K562 (cell line): ENCODE results near the gene ZKSCAN8. TPM values are rescaled to one million over a fixed set of nuclear protein-coding genes. Genes with fewer than 3 reads are reported as not detected.

ENCODE experiments used
- ARHGAP35 ChIP-seq: fragments of 450-650 bp; IDR thresholded peaks from 2 replicates; pipeline ENCODE4 v1.6.1; 2018; ENCODE audit not compliant: partially characterized antibody
- ARID1B ChIP-seq: fragments of 450-650 bp; IDR thresholded peaks from 2 replicates; pipeline ENCODE4 v1.6.1; 2016; ENCODE audit warnings: antibody characterized with exemption, mild to moderate bottlenecking, inconsistent platforms
- CBFA2T3 ChIP-seq: fragments of 450-650 bp; IDR thresholded peaks from 2 replicates; pipeline ENCODE4 v1.6.1; 2017
- CHD1 ChIP-seq: fragments of 200-600 bp; sonication (generic); IDR thresholded peaks from one replicate; pipeline ENCODE4 v1.6.1; 2012; ENCODE audit warnings: mild to moderate bottlenecking, moderate library complexity, low read length, inconsistent platforms
- CHD2 ChIP-seq: IDR thresholded peaks from 2 replicates; pipeline ENCODE4 v1.6.1; 2011; ENCODE audit warnings: low read depth, low read length
- ELF1 ChIP-seq: fragments of 200-800 bp; sonication (Bioruptor generic); IDR thresholded peaks from 2 replicates; pipeline ENCODE4 v1.6.1; 2016; ENCODE audit warnings: missing genetic modification characterization, missing compliant biosample characterization
- FOS ChIP-seq: IDR thresholded peaks from 3 replicates; pipeline ENCODE4 v1.6.1; 2011; ENCODE audit not compliant: insufficient read length; ENCODE audit errors: extremely low read depth
- GATAD2A ChIP-seq: fragments of 450-650 bp; IDR thresholded peaks from 2 replicates; pipeline ENCODE4 v1.6.1; 2017
- HNRNPH1 ChIP-seq: fragments of 200-400 bp; formaldehyde crosslinking; optimal IDR thresholded peaks from 2 replicates; pipeline ENCODE3; 2017; ENCODE audit warnings: low read depth, mild to moderate bottlenecking, low read length, moderate library complexity
- HNRNPUL1 ChIP-seq: fragments of 200-400 bp; formaldehyde crosslinking; IDR thresholded peaks from 2 replicates; pipeline ENCODE4 v1.6.1; 2017; ENCODE audit warnings: low read length
- JUNB ChIP-seq: fragments of 450-650 bp; formaldehyde crosslinking; conservative IDR thresholded peaks from 2 replicates; pipeline ENCODE4 v1.4.0; 2020; ENCODE audit warnings: mild to moderate bottlenecking
- LCOR ChIP-seq: sonication (generic); formaldehyde crosslinking; IDR thresholded peaks from 2 replicates; pipeline ENCODE4 v1.8.0; 2022; ENCODE audit warnings: mild to moderate bottlenecking, missing genetic modification reagents
- MAFG ChIP-seq: fragments of 450-650 bp; conservative IDR thresholded peaks from 2 replicates; pipeline ENCODE4 v1.6.1; 2016; ENCODE audit warnings: missing genetic modification characterization, missing compliant biosample characterization
- MED1 ChIP-seq: sonication (generic); formaldehyde crosslinking; IDR thresholded peaks from 2 replicates; pipeline ENCODE4 v1.8.1; 2023; ENCODE audit warnings: missing genetic modification reagents, borderline replicate concordance
- MIER1 ChIP-seq: fragments of 450-650 bp; IDR thresholded peaks from 2 replicates; pipeline ENCODE4 v1.6.1; 2016; ENCODE audit warnings: antibody characterized with exemption, mild to moderate bottlenecking, low read depth
- NCOA6 ChIP-seq: fragments of 450-650 bp; IDR thresholded peaks from 2 replicates; pipeline ENCODE4 v1.6.1; 2017; ENCODE audit warnings: mild to moderate bottlenecking
- POLR3A ChIP-seq: IDR thresholded peaks from 2 replicates; pipeline ENCODE4 v1.6.1; 2011; ENCODE audit warnings: borderline replicate concordance, mild to moderate bottlenecking, moderate library complexity; ENCODE audit not compliant: insufficient read length, insufficient read depth; ENCODE audit errors: extremely low read depth
- RFX7 ChIP-seq: fragments of 250-450 bp; sonication (Bioruptor Pico); IDR thresholded peaks from 2 replicates; pipeline ENCODE4 v1.5.1; 2021; ENCODE audit warnings: mild to moderate bottlenecking
- SMARCC2 ChIP-seq: fragments of 450-650 bp; IDR thresholded peaks from 2 replicates; pipeline ENCODE4 v1.6.1; 2017; ENCODE audit warnings: antibody characterized with exemption, moderate library complexity, mild to moderate bottlenecking, low read depth
- TAF15 ChIP-seq: fragments of 200-400 bp; formaldehyde crosslinking; IDR thresholded peaks from 2 replicates; pipeline ENCODE4 v1.6.1; 2017; ENCODE audit warnings: mild to moderate bottlenecking, low read depth, low read length, moderate library complexity
- ZNF23 ChIP-seq: fragments of 250-450 bp; sonication (Bioruptor Pico); IDR thresholded peaks from 2 replicates; pipeline ENCODE4 v1.4.0; 2020; ENCODE audit warnings: mild to moderate bottlenecking
- ZNF764 ChIP-seq: fragments of 250-450 bp; sonication (Bioruptor Pico); IDR thresholded peaks from 2 replicates; pipeline ENCODE4 v1.4.0; 2020; ENCODE audit warnings: low read depth, mild to moderate bottlenecking, moderate library complexity
- polyA plus RNA-seq, 8 experiments: library from polyadenylated mRNA; depleted of rRNA in 4 of 8; stranded (reverse) in 5 of 8; unstranded in 3 of 8; fragments of >200 nt; fragmentation: Nextera tagmentation in 2 of 8; fragmentation: Illumina TruSeq in 1 of 8; extraction: Ambion mirVana in 2 of 8; extraction: Trizol in 1 of 8; gene quantifications; 2 replicates each; pipeline versions ENCODE4 v1.2.1 to v1.2.3, GENCODE V29; 2011 to 2014; ENCODE audit warnings: inconsistent platforms in 1 of 8, missing spikeins in 1 of 8
- total RNA-seq, 7 experiments: library from RNA; depleted of rRNA in 6 of 7; stranded (reverse); fragments of >200 nt in 6 of 7; fragmentation: Illumina TruSeq in 2 of 7; extraction: Trizol in 2 of 7; gene quantifications; 2 replicates each; pipeline versions ENCODE4 v1.2.1 to v1.2.3, GENCODE V29; 2011 to 2021; ENCODE audit warnings: low replicate concordance in 1 of 7
- TF ChIP-seq, protein P1 (sequence below): fragments of 250-450 bp; sonication (Bioruptor Pico); IDR thresholded peaks from 2 replicates; pipeline ENCODE4 v1.5.0; 2021
- TF ChIP-seq, protein P2 (sequence below): sonication (generic); formaldehyde crosslinking; IDR thresholded peaks from 2 replicates; pipeline ENCODE4 v1.9.0; 2022; ENCODE audit warnings: mild to moderate bottlenecking, missing genetic modification reagents
- TF ChIP-seq, protein P3 (sequence below): fragments of 250-450 bp; sonication (Bioruptor Pico); IDR thresholded peaks from 2 replicates; pipeline ENCODE4 v1.5.0; 2021; ENCODE audit warnings: mild to moderate bottlenecking, moderate library complexity
- TF ChIP-seq, protein P4 (sequence below): fragments of 450-650 bp; IDR thresholded peaks from 2 replicates; pipeline ENCODE4 v1.6.1; 2014; ENCODE audit warnings: low read depth, mild to moderate bottlenecking, moderate library complexity, borderline replicate concordance

The ZKSCAN8 gene
- total and polyA plus RNA-seq, 9 of the 15 experiments (the other 6 are each of a cell fraction or from before 2014, with no cell fraction given): 3.3 to 37.7 (median 21.7) TPM

DNA sequence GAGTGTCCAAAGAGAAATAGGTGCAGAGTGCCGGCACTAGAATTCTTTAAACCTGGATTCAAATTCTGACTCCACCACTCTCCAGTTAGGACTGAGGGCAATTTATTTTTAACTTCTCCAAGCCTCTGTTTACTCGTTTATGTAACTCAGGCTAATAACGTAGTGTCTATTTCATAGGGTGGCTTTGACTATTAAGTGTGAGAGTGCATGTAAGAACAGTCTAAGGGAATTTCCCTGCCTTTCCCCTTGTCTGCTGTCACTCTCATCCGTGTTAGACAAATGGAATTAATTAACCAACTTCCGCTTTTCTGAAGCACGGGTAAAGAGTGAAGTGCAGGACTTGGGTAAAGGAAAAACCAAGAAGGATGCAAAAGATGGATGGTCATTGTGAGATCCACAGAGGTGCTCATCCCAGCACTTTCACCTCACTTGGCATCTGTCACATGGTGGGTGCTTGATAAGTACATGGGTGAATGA is 4.1 kb upstream of the ZKSCAN8 start (continued):
- TF ChIP-seq ZNF764 (0 out of 2 replicates have a peak, but pooled peaks have one; percentile 9), MIER1 (no peak), MED1 (CRISPR knock-in tag) (no peak), ZNF23 (CRISPR knock-in tag) (no peak), MAFG (tag) (no peak), SMARCC2 (peak; percentile 32; the same call in 1 of the 2 replicates), NCOA6 (no peak), POLR3A (no peak), CHD2 (no peak), RFX7 (CRISPR knock-in tag) (no peak), ARID1B (0 out of 2 replicates have a peak, but pooled peaks have one; percentile 10), CBFA2T3 (no peak), ELF1 (tag) (peak; percentile 62; the same call in 1 of the 2 replicates), TAF15 (no peak), CHD1 (peak; percentile 34), JUNB (no peak), ARHGAP35 (no peak), FOS (no peak), GATAD2A (no peak), HNRNPUL1 (no peak), LCOR (no peak), HNRNPH1 (no peak)
- TF ChIP-seq, protein P1, sequence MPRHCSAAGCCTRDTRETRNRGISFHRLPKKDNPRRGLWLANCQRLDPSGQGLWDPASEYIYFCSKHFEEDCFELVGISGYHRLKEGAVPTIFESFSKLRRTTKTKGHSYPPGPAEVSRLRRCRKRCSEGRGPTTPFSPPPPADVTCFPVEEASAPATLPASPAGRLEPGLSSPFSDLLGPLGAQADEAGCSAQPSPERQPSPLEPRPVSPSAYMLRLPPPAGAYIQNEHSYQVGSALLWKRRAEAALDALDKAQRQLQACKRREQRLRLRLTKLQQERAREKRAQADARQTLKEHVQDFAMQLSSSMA (CRISPR knock-in tag): no peak
- TF ChIP-seq, protein P2, sequence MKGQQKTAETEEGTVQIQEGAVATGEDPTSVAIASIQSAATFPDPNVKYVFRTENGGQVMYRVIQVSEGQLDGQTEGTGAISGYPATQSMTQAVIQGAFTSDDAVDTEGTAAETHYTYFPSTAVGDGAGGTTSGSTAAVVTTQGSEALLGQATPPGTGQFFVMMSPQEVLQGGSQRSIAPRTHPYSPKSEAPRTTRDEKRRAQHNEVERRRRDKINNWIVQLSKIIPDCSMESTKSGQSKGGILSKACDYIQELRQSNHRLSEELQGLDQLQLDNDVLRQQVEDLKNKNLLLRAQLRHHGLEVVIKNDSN (CRISPR knock-in tag): 0 out of 2 replicates have a peak, but pooled peaks have one; percentile 10
- TF ChIP-seq, protein P3, sequence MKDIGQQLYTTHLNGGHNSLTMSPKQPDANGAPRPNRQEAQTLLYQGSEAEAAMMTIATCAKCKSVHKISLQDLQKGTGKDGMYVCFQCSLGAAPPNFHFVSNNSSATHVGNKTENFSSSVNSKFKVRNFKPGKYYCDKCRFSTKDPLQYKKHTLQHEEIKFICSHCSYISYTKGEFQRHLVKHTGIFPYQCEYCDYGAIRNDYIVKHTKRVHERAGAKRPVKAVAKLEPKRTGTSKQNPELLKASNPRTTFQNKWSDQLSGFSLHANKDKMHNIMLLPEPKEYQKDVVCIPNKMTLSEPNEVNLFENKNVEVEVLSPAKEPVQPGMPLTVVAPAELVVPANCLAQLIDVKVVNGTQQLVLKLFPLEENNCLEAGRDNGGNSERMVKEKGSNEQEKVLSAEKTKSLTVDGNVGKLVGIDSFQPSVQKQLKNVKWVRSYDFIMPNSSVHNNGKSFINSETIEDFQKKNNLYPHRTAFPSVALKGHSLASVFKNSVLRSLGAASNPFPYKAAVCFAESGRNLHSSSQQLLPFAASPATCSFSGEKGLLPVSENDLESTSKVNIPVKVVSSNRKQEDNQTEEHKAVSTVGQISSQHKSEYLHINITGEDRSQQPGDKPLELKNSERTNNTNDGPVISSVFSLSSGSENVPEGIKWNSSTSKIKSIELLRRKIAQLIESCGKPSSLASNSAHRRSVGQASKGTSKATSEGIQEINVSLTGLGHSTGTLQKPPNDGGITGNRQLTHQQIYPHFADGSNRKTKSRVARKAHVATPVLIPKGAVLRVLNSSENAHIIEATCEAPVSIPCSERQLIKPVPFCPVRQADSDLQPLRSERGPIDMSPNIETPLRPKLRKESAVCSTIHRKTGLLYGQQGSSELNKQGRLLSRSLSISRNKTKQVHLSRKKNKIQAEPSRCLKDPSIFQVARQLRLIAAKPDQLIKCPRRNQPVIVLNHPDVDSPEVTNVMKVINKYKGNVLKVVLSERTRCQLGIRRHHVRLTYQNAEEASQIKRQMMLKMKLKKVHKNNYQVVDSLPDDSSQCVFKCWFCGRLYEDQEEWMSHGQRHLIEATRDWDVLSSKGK (CRISPR knock-in tag): no peak
- TF ChIP-seq, protein P4, sequence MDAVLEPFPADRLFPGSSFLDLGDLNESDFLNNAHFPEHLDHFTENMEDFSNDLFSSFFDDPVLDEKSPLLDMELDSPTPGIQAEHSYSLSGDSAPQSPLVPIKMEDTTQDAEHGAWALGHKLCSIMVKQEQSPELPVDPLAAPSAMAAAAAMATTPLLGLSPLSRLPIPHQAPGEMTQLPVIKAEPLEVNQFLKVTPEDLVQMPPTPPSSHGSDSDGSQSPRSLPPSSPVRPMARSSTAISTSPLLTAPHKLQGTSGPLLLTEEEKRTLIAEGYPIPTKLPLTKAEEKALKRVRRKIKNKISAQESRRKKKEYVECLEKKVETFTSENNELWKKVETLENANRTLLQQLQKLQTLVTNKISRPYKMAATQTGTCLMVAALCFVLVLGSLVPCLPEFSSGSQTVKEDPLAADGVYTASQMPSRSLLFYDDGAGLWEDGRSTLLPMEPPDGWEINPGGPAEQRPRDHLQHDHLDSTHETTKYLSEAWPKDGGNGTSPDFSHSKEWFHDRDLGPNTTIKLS: no peak
